Erythroblast (primary cell): ENCODE measurements around the gene FNBP1L.

Experiments used
- GATA1 ChIP-seq: IDR thresholded peaks from 2 replicates; pipeline ENCODE4 v1.6.1; 2011; ENCODE audit warnings: low read depth, mild to moderate bottlenecking, control low read depth, low read length, moderate library complexity
- POLR2A ChIP-seq: IDR thresholded peaks from 2 replicates; pipeline ENCODE4 v1.6.1; 2011; ENCODE audit warnings: mild to moderate bottlenecking, low read length

GRCh38 chr1:93399781-93400180 lies 48.1 kb upstream of the FNBP1L start:
- TF ChIP-seq POLR2A (no peak), GATA1 (no peak)
